ENCODE data around the gene RELT. TPM values are rescaled to one million over a fixed set of nuclear protein-coding genes. Genes with fewer than 3 reads are reported as not detected.

The RELT gene
- total and polyA plus RNA-seq, 9 of the 15 experiments (the other 6 are each of a cell fraction or from before 2014, with no cell fraction given) = 1.1 to 20.2 (median 7.4) TPM

- ChIA-PET CTCF (ENCODE audit: low intra/inter-chr PET ratio) (interaction anchor here (0.5 to 4.5 kb wide), 5 partner anchors 18 to 643 kb away, joined by 3 to 76 read pairs (median 3); partner anchors contain the start of gene ARHGEF17), POLR2A (interaction anchor here (0.6 to 1.2 kb wide), 2 partner anchors 16 to 90 kb away, joined by 3 to 6 read pairs; no protein-coding TSS in a partner anchor)
- H3K4me2 ChIP-seq (ENCODE audit: insufficient read depth, low read length) = no peak overlapping the region
- no peaks in the 10 kb centered on the region for H3K36me3 ChIP-seq (ENCODE audit: control insufficient read depth, insufficient read depth, low read length)
- DNase-seq (ENCODE audit: extremely low read depth in 1 of 4, low spot score in 3 of 4) = peak; percentile 83 to 87 (median 85)
- peak; percentile 96 for FAIRE-seq
- intact Hi-C loops (cut with micrococcal nuclease) (loop anchor here (1.0 to 2.0 kb wide), 3 partner anchors 28 to 93 kb away; no protein-coding TSS in a partner anchor), in situ Hi-C loops (cut with MboI) (loop anchor here (5.0 kb wide), 1 partner anchor 43 kb away; no protein-coding TSS in a partner anchor)
- H3K9me3 ChIP-seq (replicated peaks; ENCODE audit: control insufficient read depth, insufficient read depth, low read depth, low read length) = no peaks in the 10 kb centered on the region
- peaks cover 7% of the 10 kb centered on the region; the same call in 1 of the 2 replicates for H4K20me1 ChIP-seq (replicated peaks; ENCODE audit: control insufficient read depth, insufficient read depth, low read length)
- WGBS (ENCODE audit: insufficient coverage, low coverage, missing lambda C conversion rate) = 27% methylated on average over 4 of the region's 4 CpGs
- H3K27me3 ChIP-seq (ENCODE audit: control insufficient read depth in 2 of 2, insufficient read depth in 2 of 2, low read length in 2 of 2) = peaks cover 0 to 10% of the 10 kb centered on the region in 2 experiments; a peak in 2 of 5 replicates
- peak; percentile 85 for ATAC-seq
- H3K4me1 ChIP-seq (replicated peaks in 1 of 2; ENCODE audit: control insufficient read depth in 2 of 2, insufficient read depth in 2 of 2, low read length in 2 of 2) = peaks cover 13 to 16% of the 10 kb centered on the region in 2 experiments; a peak in 4 of 5 replicates
- H2AFZ ChIP-seq (ENCODE audit: low read depth, low read length) = peak overlapping the region; percentile 74
- H3K9ac ChIP-seq (ENCODE audit: insufficient read depth in 1 of 2, low read depth in 2 of 2, low read length in 2 of 2) = no peak overlapping the region; a peak in 1 of 4 replicates
- H3K4me3 ChIP-seq = no peak overlapping the region
- H3K9me1 ChIP-seq (ENCODE audit: control insufficient read depth, insufficient read depth, low read length) = no peaks in the 10 kb centered on the region
- H3K79me2 ChIP-seq (ENCODE audit: control insufficient read depth, insufficient read depth, low read length) = no peaks in the 10 kb centered on the region
- BruUV-seq (replicated peaks) = no TSS peak
- no peak overlapping the region for H3K27ac ChIP-seq (ENCODE audit: extremely low read depth, low read depth, low read length)
- TF ChIP-seq PHF21A (IDR thresholded peaks at IDR 0.05; ENCODE audit: borderline replicate concordance, low read depth) = no peak
- no peak for TF ChIP-seq NKRF (IDR thresholded peaks at IDR 0.05; ENCODE audit: borderline replicate concordance)
- no peak for TF ChIP-seq YBX1 (IDR thresholded peaks at IDR 0.05)
- no peak for TF ChIP-seq TFAM (CRISPR knock-in tag; conservative IDR thresholded peaks at IDR 0.05)
- TF ChIP-seq, protein P1, sequence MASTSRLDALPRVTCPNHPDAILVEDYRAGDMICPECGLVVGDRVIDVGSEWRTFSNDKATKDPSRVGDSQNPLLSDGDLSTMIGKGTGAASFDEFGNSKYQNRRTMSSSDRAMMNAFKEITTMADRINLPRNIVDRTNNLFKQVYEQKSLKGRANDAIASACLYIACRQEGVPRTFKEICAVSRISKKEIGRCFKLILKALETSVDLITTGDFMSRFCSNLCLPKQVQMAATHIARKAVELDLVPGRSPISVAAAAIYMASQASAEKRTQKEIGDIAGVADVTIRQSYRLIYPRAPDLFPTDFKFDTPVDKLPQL (IDR thresholded peaks at IDR 0.05; ENCODE audit: extremely low read depth, insufficient read length) = no peak
- no peak for TF ChIP-seq ZNF79 (CRISPR knock-in tag; IDR thresholded peaks at IDR 0.05; ENCODE audit: low read depth)
- no peak for TF ChIP-seq ARNT (IDR thresholded peaks at IDR 0.05)
- no peak for TF ChIP-seq SLC30A9 (CRISPR knock-in tag; IDR thresholded peaks at IDR 0.05)
- TF ChIP-seq XRCC5 (IDR thresholded peaks at IDR 0.05; ENCODE audit: low read depth, low read length) = peak; percentile 81
- TF ChIP-seq SIN3B (IDR thresholded peaks at IDR 0.05; ENCODE audit: low read depth) = no peak
- TF ChIP-seq ATF3 (IDR thresholded peaks at IDR 0.05) = no peak
- TF ChIP-seq ATF3 (CRISPR knock-in tag; conservative IDR thresholded peaks at IDR 0.05) = no peak
- peak; percentile 45; the same call in 1 of the 2 replicates for TF ChIP-seq ATF7 (IDR thresholded peaks at IDR 0.05)
- no peak for TF ChIP-seq ZC3H4 (CRISPR knock-in tag; IDR thresholded peaks at IDR 0.05; ENCODE audit: borderline replicate concordance)
- no peak for TF ChIP-seq ZNF75A (CRISPR knock-in tag; IDR thresholded peaks at IDR 0.05)
- no peak for TF ChIP-seq SMAD4 (CRISPR knock-in tag; conservative IDR thresholded peaks at IDR 0.05)
- no peak for TF ChIP-seq RBM22 (IDR thresholded peaks at IDR 0.05; ENCODE audit: low read depth, low read length, poor library complexity, severe bottlenecking)
- no peak for TF ChIP-seq CHD4 (IDR thresholded peaks at IDR 0.05; ENCODE audit: insufficient read depth, insufficient replicate concordance, low read depth, low read length, poor library complexity, severe bottlenecking)
- no peak for TF ChIP-seq SRF (CRISPR knock-in tag; IDR thresholded peaks at IDR 0.05)
Observed at GRCh38 chr11:73335204-73335923, 40.8 kb upstream of the RELT start.

Measured in K562 (cell line).